ENCODE data around the gene DAPK2. TPM values are rescaled to one million over a fixed set of nuclear protein-coding genes. Genes with fewer than 3 reads are reported as not detected.

The DAPK2 gene
- total and polyA plus RNA-seq, 2 of the 4 experiments (the other 2 are of a cell fraction) = 0.34 to 0.36 TPM

DNA sequence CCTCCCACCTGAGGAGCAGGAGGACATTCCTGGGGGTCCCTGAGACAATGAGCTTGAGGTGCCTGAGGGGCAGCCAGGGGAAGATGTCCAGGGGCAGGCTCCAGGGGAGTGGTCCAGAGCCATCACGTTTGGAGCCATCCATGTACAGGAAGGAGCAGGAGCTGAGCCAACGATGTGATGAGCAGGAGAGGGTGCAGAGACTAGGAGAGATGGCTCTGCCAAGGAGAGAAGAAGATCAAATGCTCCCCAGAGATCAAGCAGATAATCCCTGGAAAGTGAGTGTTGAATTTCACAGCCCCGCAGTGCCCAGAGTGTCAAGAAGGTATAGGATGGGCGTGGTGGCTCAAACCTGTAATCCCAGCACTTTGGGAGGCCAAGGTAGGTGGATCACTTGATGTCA, 114.7 kb downstream of the DAPK2 start:
- Histone ChIP-seq H3K36me3 (ENCODE audit: control insufficient read depth, insufficient read depth, low read length) (no peaks in the 10 kb centered on the region), H2BK120ac (ENCODE audit: low read depth, low read length) (no peak overlapping the region), H3K4ac (ENCODE audit: low read depth, low read length) (no peak overlapping the region), H3K9me3 (ENCODE audit: control insufficient read depth, insufficient read depth, low read length) (no peaks in the 10 kb centered on the region), H3K9me1 (ENCODE audit: insufficient read depth, low read length) (no peaks in the 10 kb centered on the region; the same call in 1 of the 2 replicates), H4K20me1 (ENCODE audit: insufficient read depth, low read length) (no peaks in the 10 kb centered on the region), H2AFZ (replicated peaks; ENCODE audit: low read length, poor library complexity) (no peak overlapping the region), H3K56ac (ENCODE audit: extremely low read depth, insufficient read depth, low read length) (no peak overlapping the region), H4K8ac (ENCODE audit: low read depth in 2 of 2, low read length in 2 of 2) (no peak overlapping the region), H3K18ac (ENCODE audit: low read depth, low read length) (no peak overlapping the region), H3K4me2 (ENCODE audit: low read depth, low read length) (no peak overlapping the region), H3K27me3 (ENCODE audit: control insufficient read depth, insufficient read depth, low read length) (peaks cover 25% of the 10 kb centered on the region), H4K5ac (ENCODE audit: low read depth, low read length) (no peak overlapping the region), H4K91ac (ENCODE audit: insufficient read depth, low read depth, low read length) (no peak overlapping the region), H3K23ac (ENCODE audit: low read depth, low read length) (no peak overlapping the region), H3K79me1 (ENCODE audit: low read depth in 1 of 2, low read length in 2 of 2) (no peaks in the 10 kb centered on the region), H2BK20ac (ENCODE audit: low read depth, low read length) (no peak overlapping the region), H3K9ac (ENCODE audit: low read depth, low read length) (no peak overlapping the region), H3K4me1 (ENCODE audit: control insufficient read depth, insufficient read depth, low read length) (no peaks in the 10 kb centered on the region), H2BK15ac (ENCODE audit: low read depth, low read length) (no peak overlapping the region), H3K27ac (ENCODE audit: insufficient read depth, low read length) (no peak overlapping the region), H2AK9ac (replicated peaks; ENCODE audit: low read depth, low read length, poor library complexity) (no peak overlapping the region), H2AK5ac (ENCODE audit: low read depth, low read length) (no peak overlapping the region), H3K14ac (replicated peaks; ENCODE audit: low read depth, low read length) (no peak overlapping the region), H2BK5ac (ENCODE audit: low read depth, low read length, poor library complexity, severe bottlenecking) (no peak overlapping the region), H3K4me3 (ENCODE audit: insufficient read depth, low read depth, low read length) (no peak overlapping the region)
- in situ Hi-C loops (cut with MboI; ENCODE audit: low sequenced_read_pairs) = no loop called here
- BruUV-seq (replicated peaks) = no TSS peak
- intact Hi-C loops (cut with micrococcal nuclease) = no loop called here
- dilution Hi-C loops (cut with HindIII; ENCODE audit: low sequenced_read_pairs, unreplicated experiment) = no loop called here
- 86% methylated on average over 2 of the region's 4 CpGs; no CpG with 5 or more reads in 1 of the 2 experiments for WGBS, 2 experiments (ENCODE audit: extremely low coverage in 2 of 2, insufficient read length in 1 of 2)
- CTCF ChIA-PET = no interaction called here
- TF ChIP-seq, protein P1, sequence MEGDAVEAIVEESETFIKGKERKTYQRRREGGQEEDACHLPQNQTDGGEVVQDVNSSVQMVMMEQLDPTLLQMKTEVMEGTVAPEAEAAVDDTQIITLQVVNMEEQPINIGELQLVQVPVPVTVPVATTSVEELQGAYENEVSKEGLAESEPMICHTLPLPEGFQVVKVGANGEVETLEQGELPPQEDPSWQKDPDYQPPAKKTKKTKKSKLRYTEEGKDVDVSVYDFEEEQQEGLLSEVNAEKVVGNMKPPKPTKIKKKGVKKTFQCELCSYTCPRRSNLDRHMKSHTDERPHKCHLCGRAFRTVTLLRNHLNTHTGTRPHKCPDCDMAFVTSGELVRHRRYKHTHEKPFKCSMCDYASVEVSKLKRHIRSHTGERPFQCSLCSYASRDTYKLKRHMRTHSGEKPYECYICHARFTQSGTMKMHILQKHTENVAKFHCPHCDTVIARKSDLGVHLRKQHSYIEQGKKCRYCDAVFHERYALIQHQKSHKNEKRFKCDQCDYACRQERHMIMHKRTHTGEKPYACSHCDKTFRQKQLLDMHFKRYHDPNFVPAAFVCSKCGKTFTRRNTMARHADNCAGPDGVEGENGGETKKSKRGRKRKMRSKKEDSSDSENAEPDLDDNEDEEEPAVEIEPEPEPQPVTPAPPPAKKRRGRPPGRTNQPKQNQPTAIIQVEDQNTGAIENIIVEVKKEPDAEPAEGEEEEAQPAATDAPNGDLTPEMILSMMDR (conservative IDR thresholded peaks at IDR 0.05; ENCODE audit: low read depth, low read length) = no peak
- TF ChIP-seq BHLHE40 (IDR thresholded peaks at IDR 0.05; ENCODE audit: low read depth, low read length) (no peak), MXI1 (IDR thresholded peaks at IDR 0.05; ENCODE audit: borderline replicate concordance, low read depth, low read length) (no peak), NFE2L2 (IDR thresholded peaks at IDR 0.05; ENCODE audit: low read depth, low read length) (no peak), RAD21 (IDR thresholded peaks at IDR 0.05; ENCODE audit: low read length) (no peak), RCOR1 (IDR thresholded peaks at IDR 0.05; ENCODE audit: insufficient replicate concordance, low read length) (no peak), CEBPB (IDR thresholded peaks at IDR 0.05; ENCODE audit: low read depth, low read length) (no peak), RFX5 (IDR thresholded peaks at IDR 0.05; ENCODE audit: low read depth, low read length) (no peak), SMC3 (IDR thresholded peaks at IDR 0.05; ENCODE audit: low read depth, low read length) (no peak), CHD1 (IDR thresholded peaks at IDR 0.05; ENCODE audit: low read depth, low read length) (no peak), MAZ (IDR thresholded peaks at IDR 0.05; ENCODE audit: borderline replicate concordance, low read depth, low read length) (no peak), POLR2A (IDR thresholded peaks at IDR 0.05; ENCODE audit: low read depth, low read length) (no peak), FOS (IDR thresholded peaks at IDR 0.05; ENCODE audit: low read depth, low read length) (no peak), MAFK (IDR thresholded peaks at IDR 0.05; ENCODE audit: low read depth, low read length) (no peak)
- TF ChIP-seq, protein P2, sequence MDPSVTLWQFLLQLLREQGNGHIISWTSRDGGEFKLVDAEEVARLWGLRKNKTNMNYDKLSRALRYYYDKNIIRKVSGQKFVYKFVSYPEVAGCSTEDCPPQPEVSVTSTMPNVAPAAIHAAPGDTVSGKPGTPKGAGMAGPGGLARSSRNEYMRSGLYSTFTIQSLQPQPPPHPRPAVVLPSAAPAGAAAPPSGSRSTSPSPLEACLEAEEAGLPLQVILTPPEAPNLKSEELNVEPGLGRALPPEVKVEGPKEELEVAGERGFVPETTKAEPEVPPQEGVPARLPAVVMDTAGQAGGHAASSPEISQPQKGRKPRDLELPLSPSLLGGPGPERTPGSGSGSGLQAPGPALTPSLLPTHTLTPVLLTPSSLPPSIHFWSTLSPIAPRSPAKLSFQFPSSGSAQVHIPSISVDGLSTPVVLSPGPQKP (IDR thresholded peaks at IDR 0.05; ENCODE audit: borderline replicate concordance, low read depth, low read length) = no peak
- TF ChIP-seq, protein P3, sequence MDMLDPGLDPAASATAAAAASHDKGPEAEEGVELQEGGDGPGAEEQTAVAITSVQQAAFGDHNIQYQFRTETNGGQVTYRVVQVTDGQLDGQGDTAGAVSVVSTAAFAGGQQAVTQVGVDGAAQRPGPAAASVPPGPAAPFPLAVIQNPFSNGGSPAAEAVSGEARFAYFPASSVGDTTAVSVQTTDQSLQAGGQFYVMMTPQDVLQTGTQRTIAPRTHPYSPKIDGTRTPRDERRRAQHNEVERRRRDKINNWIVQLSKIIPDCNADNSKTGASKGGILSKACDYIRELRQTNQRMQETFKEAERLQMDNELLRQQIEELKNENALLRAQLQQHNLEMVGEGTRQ (IDR thresholded peaks at IDR 0.05; ENCODE audit: low read depth, low read length) = no peak
- no peak for ATAC-seq (ENCODE audit: low read depth)
- no peak for DNase-seq
- POLR2A ChIA-PET (ENCODE audit: unreplicated experiment) = no interaction called here
